A673 (cell line): ENCODE results near the gene CTDNEP1. TPM values are rescaled to one million over a fixed set of nuclear protein-coding genes. Genes with fewer than 3 reads are reported as not detected.
A peak's percentile ranks its signal among the peaks of the same experiment; 100 is the strongest.

Experiments used
- BruUV-seq: library from RNA; stranded (reverse); fragments of 400-500 nt; replicated peaks from 2 replicates; lab custom pipeline; 2021; lab: Mats Ljungman, UMichigan
- CTCF ChIA-PET: fragments of 300-600 bp; sonication (Branson Sonifier 250); formaldehyde crosslinking; loops from one replicate; lab custom pipeline; 2022; ENCODE audit warnings: antibody characterized with exemption; lab: Charles Lee
- POLR2A ChIA-PET: fragments of 300-600 bp; sonication (Branson Sonifier 250); formaldehyde crosslinking; loops from one replicate; lab custom pipeline; 2022; ENCODE audit warnings: antibody characterized with exemption; ENCODE audit not compliant: low non-redundant PET; lab: Charles Lee
- DNase-seq: peaks from one replicate; pipeline ENCODE4 v3.0.0-alpha.2; 2015; ENCODE audit warnings: low spot score
- H3K27ac ChIP-seq: fragments of 200-600 bp; sonication (generic); 2 replicates; pipeline ENCODE4 v1.5.1; 2016; ENCODE audit warnings: mixed run types, low read depth, mild to moderate bottlenecking, mixed read lengths, antibody characterized with exemption, low read length; ENCODE audit not compliant: poor library complexity, severe bottlenecking
- H3K27me3 ChIP-seq: fragments of 200-600 bp; sonication (generic); replicated peaks from 2 replicates; pipeline ENCODE4 v1.6.1; 2017; ENCODE audit warnings: mixed run types, low read depth, mild to moderate bottlenecking, mixed read lengths, antibody characterized with exemption, low read length; ENCODE audit not compliant: insufficient read depth, poor library complexity
- H3K36me3 ChIP-seq: fragments of 200-600 bp; sonication (generic); 2 replicates; pipeline ENCODE4 v1.6.1; 2016; ENCODE audit warnings: mixed run types, mild to moderate bottlenecking, mixed read lengths, antibody characterized with exemption, low read length; ENCODE audit not compliant: insufficient read depth, poor library complexity, severe bottlenecking
- H3K4me1 ChIP-seq: fragments of 200-600 bp; sonication (generic); 2 replicates; pipeline ENCODE4 v1.6.1; 2017; ENCODE audit warnings: mixed run types, mild to moderate bottlenecking, mixed read lengths, antibody characterized with exemption, low read length; ENCODE audit not compliant: insufficient read depth, poor library complexity, severe bottlenecking
- H3K4me3 ChIP-seq: fragments of 200-600 bp; sonication (generic); 2 replicates; pipeline ENCODE4 v1.5.1; 2016; ENCODE audit warnings: low read depth, mixed run types, mild to moderate bottlenecking, mixed read lengths, low read length; ENCODE audit not compliant: poor library complexity, severe bottlenecking
- H3K9me3 ChIP-seq: fragments of 200-600 bp; sonication (generic); 2 replicates; pipeline ENCODE4 v1.6.1; 2016; ENCODE audit warnings: mixed run types, low read depth, mild to moderate bottlenecking, mixed read lengths, antibody characterized with exemption, low read length; ENCODE audit not compliant: poor library complexity, severe bottlenecking
- EZH2 ChIP-seq: fragments of 200-600 bp; sonication (generic); IDR thresholded peaks from 2 replicates; pipeline ENCODE4 v1.6.1; 2017; ENCODE audit warnings: borderline replicate concordance, low read depth, mild to moderate bottlenecking, mixed read lengths, antibody characterized with exemption, low read length; ENCODE audit not compliant: poor library complexity, severe bottlenecking
- intact Hi-C: fragments of 100-400 bp; cut with micrococcal nuclease; formaldehyde crosslinking; loops from one replicate; pipeline ENCODE4 v1.10.0; 2022; ENCODE audit not compliant: unreplicated experiment
- total RNA-seq: library from RNA; stranded (reverse); gene quantifications from 2 replicates; pipeline ENCODE4 v1.2.3, GENCODE V29; 2021
- TF ChIP-seq, protein P1 (sequence below): fragments of 300-800, 200-600 bp; sonication (generic); conservative IDR thresholded peaks from 2 replicates; pipeline ENCODE4 v1.5.1; 2017; ENCODE audit warnings: low read depth, mild to moderate bottlenecking, antibody characterized with exemption, low read length, moderate library complexity, mixed read lengths

Gene CTDNEP1
- total RNA-seq, 1 experiment from 2014 or later: 175 TPM

DNA sequence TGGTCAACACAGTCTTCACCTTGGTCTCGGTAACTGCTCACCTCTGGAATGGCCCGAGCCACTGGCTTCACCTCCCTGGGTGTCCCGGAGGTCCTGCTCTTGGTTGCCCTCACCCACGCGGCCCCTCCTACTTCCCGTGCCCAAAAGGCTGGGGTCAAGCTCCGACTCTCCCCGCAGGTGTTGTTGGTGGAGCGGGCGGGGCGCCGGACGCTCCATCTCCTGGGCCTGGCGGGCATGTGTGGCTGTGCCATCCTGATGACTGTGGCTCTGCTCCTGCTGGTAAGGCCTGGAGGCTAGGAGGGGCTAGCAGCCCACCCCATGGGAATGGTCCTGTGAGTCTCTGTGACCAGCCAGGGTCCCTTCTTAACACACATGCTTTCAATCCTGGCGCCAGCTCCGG is 33.4 kb upstream of the CTDNEP1 start:
- Histone ChIP-seq H3K36me3 (no peaks in the 10 kb centered on the region), H3K27me3 (no peaks in the 10 kb centered on the region), H3K9me3 (no peaks in the 10 kb centered on the region), H3K27ac (no peak overlapping the region), H3K4me3 (no peak overlapping the region), H3K4me1 (peaks cover 18% of the 10 kb centered on the region)
- no peak for DNase-seq
- intact Hi-C loops: no loop called here
- CTCF ChIA-PET: interaction anchor here (0.6 to 1.5 kb wide), 2 partner anchors 12 to 90 kb away, joined by 3 to 7 read pairs; no protein-coding TSS in a partner anchor
- TF ChIP-seq EZH2: no peak
- TF ChIP-seq, protein P1, sequence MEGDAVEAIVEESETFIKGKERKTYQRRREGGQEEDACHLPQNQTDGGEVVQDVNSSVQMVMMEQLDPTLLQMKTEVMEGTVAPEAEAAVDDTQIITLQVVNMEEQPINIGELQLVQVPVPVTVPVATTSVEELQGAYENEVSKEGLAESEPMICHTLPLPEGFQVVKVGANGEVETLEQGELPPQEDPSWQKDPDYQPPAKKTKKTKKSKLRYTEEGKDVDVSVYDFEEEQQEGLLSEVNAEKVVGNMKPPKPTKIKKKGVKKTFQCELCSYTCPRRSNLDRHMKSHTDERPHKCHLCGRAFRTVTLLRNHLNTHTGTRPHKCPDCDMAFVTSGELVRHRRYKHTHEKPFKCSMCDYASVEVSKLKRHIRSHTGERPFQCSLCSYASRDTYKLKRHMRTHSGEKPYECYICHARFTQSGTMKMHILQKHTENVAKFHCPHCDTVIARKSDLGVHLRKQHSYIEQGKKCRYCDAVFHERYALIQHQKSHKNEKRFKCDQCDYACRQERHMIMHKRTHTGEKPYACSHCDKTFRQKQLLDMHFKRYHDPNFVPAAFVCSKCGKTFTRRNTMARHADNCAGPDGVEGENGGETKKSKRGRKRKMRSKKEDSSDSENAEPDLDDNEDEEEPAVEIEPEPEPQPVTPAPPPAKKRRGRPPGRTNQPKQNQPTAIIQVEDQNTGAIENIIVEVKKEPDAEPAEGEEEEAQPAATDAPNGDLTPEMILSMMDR: no peak
- POLR2A ChIA-PET: no interaction called here
- no TSS peak for BruUV-seq

- BruUV-seq: no TSS peak
Observed at GRCh38 chr17:7283471-7284216, 32.1 kb upstream of the CTDNEP1 start.

DNA sequence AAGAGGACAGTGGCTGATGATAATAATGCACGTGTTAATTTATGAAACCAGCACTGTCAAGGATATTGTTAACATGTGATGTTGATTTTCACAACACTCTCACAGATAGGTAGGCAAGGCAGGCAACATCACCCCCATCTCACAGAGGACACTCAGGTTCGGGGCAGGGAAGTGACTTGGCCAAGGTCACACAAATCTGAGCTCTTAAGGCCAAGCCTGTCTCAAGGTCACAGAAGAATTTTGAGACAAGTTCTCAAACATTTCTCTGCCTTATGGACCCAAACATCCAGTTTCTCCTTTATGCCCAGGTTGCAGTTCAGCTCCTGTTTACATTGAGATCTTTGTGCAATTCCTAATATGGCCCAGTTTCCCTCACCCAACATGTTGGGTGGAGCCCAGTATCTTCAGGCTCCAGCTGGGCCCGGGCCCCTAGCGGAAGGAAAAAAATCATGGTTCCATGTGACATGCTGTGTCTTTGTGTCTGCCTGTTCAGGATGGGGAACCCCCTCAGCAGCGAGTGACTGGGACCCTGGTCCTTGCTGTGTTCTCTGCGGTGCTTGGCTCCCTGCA is 31.3 kb upstream of the CTDNEP1 start:
- no TSS peak for BruUV-seq
- no peak overlapping the region for H3K27ac ChIP-seq
- intact Hi-C loops: no loop called here
- H3K4me3 ChIP-seq: no peak overlapping the region
- H3K4me1 ChIP-seq: peaks cover 18% of the 10 kb centered on the region
- no peaks in the 10 kb centered on the region for H3K9me3 ChIP-seq
- no peaks in the 10 kb centered on the region for H3K36me3 ChIP-seq
- ChIA-PET POLR2A (no interaction called here), CTCF (interaction anchor here (2.4 kb wide), 1 partner anchor 13 kb away, joined by 30 read pairs; no protein-coding TSS in a partner anchor)
- TF ChIP-seq EZH2: no peak
- TF ChIP-seq, protein P1: no peak
- DNase-seq: peak; percentile 39
- no peaks in the 10 kb centered on the region for H3K27me3 ChIP-seq

More at GRCh38 chr17:7283471-7284216, 32.1 kb upstream of the CTDNEP1 start:
- TF ChIP-seq EZH2: no peak
- no peak overlapping the region for H3K4me3 ChIP-seq
- intact Hi-C loops: no loop called here
- no peaks in the 10 kb centered on the region for H3K9me3 ChIP-seq
- ChIA-PET POLR2A (no interaction called here), CTCF (interaction anchor here (1.5 kb wide), 1 partner anchor 13 kb away, joined by 7 read pairs; no protein-coding TSS in a partner anchor)
- H3K36me3 ChIP-seq: no peaks in the 10 kb centered on the region
- H3K4me1 ChIP-seq: peaks cover 18% of the 10 kb centered on the region
- no peak for DNase-seq
- no peak overlapping the region for H3K27ac ChIP-seq
- H3K27me3 ChIP-seq: no peaks in the 10 kb centered on the region
